HepG2 (cell line): ENCODE measurements around the gene NIPAL3. TPM values are rescaled to one million over a fixed set of nuclear protein-coding genes. Genes with fewer than 3 reads are reported as not detected.

Experiments
- ATRX ChIP-seq: sonication (generic); formaldehyde crosslinking; IDR thresholded peaks from 2 replicates; pipeline ENCODE4 v1.4.0; 2020; ENCODE audit warnings: missing genetic modification reagents, borderline replicate concordance
- BCL6 ChIP-seq: IDR thresholded peaks from 2 replicates; pipeline ENCODE4 v1.6.1; 2016; ENCODE audit warnings: missing genetic modification reagents, missing compliant biosample characterization
- ESRRA ChIP-seq: sonication (generic); formaldehyde crosslinking; IDR thresholded peaks from 2 replicates; pipeline ENCODE4 v1.5.1; 2020; ENCODE audit warnings: mild to moderate bottlenecking, low read depth, missing genetic modification reagents
- HNRNPH1 ChIP-seq: fragments of 200-400 bp; formaldehyde crosslinking; optimal IDR thresholded peaks from 2 replicates; pipeline ENCODE3; 2017; ENCODE audit warnings: mild to moderate bottlenecking, low read depth, low read length
- HOXA9 ChIP-seq: sonication (generic); formaldehyde crosslinking; IDR thresholded peaks from 2 replicates; pipeline ENCODE4 v1.8.1; 2022; ENCODE audit warnings: missing genetic modification reagents, mild to moderate bottlenecking, moderate library complexity, borderline replicate concordance
- IRF9 ChIP-seq: sonication (generic); formaldehyde crosslinking; IDR thresholded peaks from 2 replicates; pipeline ENCODE4 v1.8.0; 2022; ENCODE audit warnings: missing genetic modification reagents, mild to moderate bottlenecking, borderline replicate concordance
- IRX3 ChIP-seq: sonication (generic); formaldehyde crosslinking; IDR thresholded peaks from 2 replicates; pipeline ENCODE4 v1.8.1; 2023; ENCODE audit warnings: mild to moderate bottlenecking, low read depth, missing genetic modification reagents, borderline replicate concordance
- MNT ChIP-seq: fragments of 450-650 bp; IDR thresholded peaks from 2 replicates; pipeline ENCODE4 v1.6.1; 2016
- MTERF4 ChIP-seq: sonication (generic); formaldehyde crosslinking; IDR thresholded peaks from 2 replicates; pipeline ENCODE4 v1.8.0; 2023; ENCODE audit warnings: mild to moderate bottlenecking, missing genetic modification reagents
- NFE2 ChIP-seq: sonication (generic); formaldehyde crosslinking; IDR thresholded peaks from 2 replicates; pipeline ENCODE4 v1.4.0; 2020; ENCODE audit warnings: missing genetic modification reagents
- NR2F6 ChIP-seq, 2 experiments: IDR thresholded peaks; 2 replicates each; pipeline ENCODE4 v1.6.1; 2016; ENCODE audit warnings: antibody characterized with exemption in 1 of 2, mild to moderate bottlenecking in 1 of 2
- SIN3B ChIP-seq: fragments of 150-350 bp; IDR thresholded peaks from 2 replicates; pipeline ENCODE4 v1.6.1; 2014; ENCODE audit warnings: low read length
- SMC3 ChIP-seq: IDR thresholded peaks from 2 replicates; pipeline ENCODE4 v1.6.1; 2011; ENCODE audit warnings: low read length, improper control_type of control experiment
- SP5 ChIP-seq: IDR thresholded peaks from 2 replicates; pipeline ENCODE4 v1.6.1; 2016; ENCODE audit warnings: low read depth, borderline replicate concordance
- TOE1 ChIP-seq: sonication (generic); formaldehyde crosslinking; IDR thresholded peaks from 2 replicates; pipeline ENCODE4 v1.4.0; 2020; ENCODE audit warnings: mild to moderate bottlenecking, missing genetic modification reagents
- ZNF142 ChIP-seq: sonication (generic); formaldehyde crosslinking; IDR thresholded peaks from 2 replicates; pipeline ENCODE4 v1.4.0; 2020; ENCODE audit warnings: missing genetic modification reagents
- ZNF224 ChIP-seq: sonication (generic); formaldehyde crosslinking; IDR thresholded peaks from 2 replicates; pipeline ENCODE4 v1.5.0; 2020; ENCODE audit warnings: mild to moderate bottlenecking, missing genetic modification reagents
- ZNF260 ChIP-seq: sonication (generic); formaldehyde crosslinking; IDR thresholded peaks from 2 replicates; pipeline ENCODE4 v1.4.0; 2020; ENCODE audit warnings: missing genetic modification reagents, low read depth, mild to moderate bottlenecking, borderline replicate concordance
- ZNF709 ChIP-seq: sonication (generic); formaldehyde crosslinking; IDR thresholded peaks from 2 replicates; pipeline ENCODE4 v1.5.0; 2020; ENCODE audit warnings: mild to moderate bottlenecking, missing genetic modification reagents
- ZNF737 ChIP-seq: sonication (generic); formaldehyde crosslinking; IDR thresholded peaks from 2 replicates; pipeline ENCODE4 v1.5.0; 2020; ENCODE audit warnings: missing genetic modification reagents, mild to moderate bottlenecking, borderline replicate concordance
- ZNF768 ChIP-seq: sonication (generic); formaldehyde crosslinking; IDR thresholded peaks from 2 replicates; pipeline ENCODE4 v1.4.0; 2020; ENCODE audit warnings: missing genetic modification reagents
- polyA plus RNA-seq, 8 experiments: library from polyadenylated mRNA; depleted of rRNA in 3 of 8; stranded (reverse) in 7 of 8; unstranded in 1 of 8; fragments of >200 nt; fragmentation: Illumina TruSeq in 4 of 8; extraction: Trizol in 4 of 8; gene quantifications; 2 replicates each; pipeline versions ENCODE4 v1.2.1 to v1.2.3, GENCODE V29; 2011 to 2016; ENCODE audit warnings: low read depth in 4 of 8, missing spikeins in 1 of 8, mixed read lengths in 1 of 8; ENCODE audit not compliant: insufficient read depth in 1 of 8
- total RNA-seq, 5 experiments: library from RNA; depleted of rRNA; stranded (reverse); fragments of >200 nt; fragmentation: Illumina TruSeq; extraction: Trizol; gene quantifications; 2 replicates each; pipeline ENCODE4 v1.2.3, GENCODE V29; 2016; ENCODE audit warnings: low read depth in 1 of 5

Gene NIPAL3
- total and polyA plus RNA-seq, 2 of the 13 experiments (the other 11 are each of a cell fraction or from before 2014, with no cell fraction given) = 5.6 to 8.6 TPM

- no peak for TF ChIP-seq ZNF260
- TF ChIP-seq ZNF142 = 0 out of 2 replicates have a peak, but pooled peaks have one; percentile 29
- no peak for TF ChIP-seq BCL6 (CRISPR knock-in tag)
- TF ChIP-seq HNRNPH1 = no peak
- TF ChIP-seq ZNF737 (CRISPR knock-in tag) = 0 out of 2 replicates have a peak, but pooled peaks have one; percentile 15
- no peak for TF ChIP-seq TOE1 (CRISPR knock-in tag)
- no peak for TF ChIP-seq SP5 (CRISPR knock-in tag)
- TF ChIP-seq MNT = peak; percentile 44
- TF ChIP-seq SIN3B = 0 out of 2 replicates have a peak, but pooled peaks have one; percentile 26
- no peak for TF ChIP-seq SMC3
- TF ChIP-seq HOXA9 (CRISPR knock-in tag) = no peak
- TF ChIP-seq ATRX (CRISPR knock-in tag) = no peak
- TF ChIP-seq MTERF4 = peak; percentile 80
- TF ChIP-seq IRX3 = no peak
- no peak for TF ChIP-seq NFE2
- peak; percentile 55; the same call in 1 of the 2 replicates for TF ChIP-seq ZNF224 (CRISPR knock-in tag)
- TF ChIP-seq ESRRA (CRISPR knock-in tag) = no peak
- no peak for TF ChIP-seq ZNF768 (CRISPR knock-in tag)
- TF ChIP-seq IRF9 (CRISPR knock-in tag) = 0 out of 2 replicates have a peak, but pooled peaks have one; percentile 39
- no peak for TF ChIP-seq ZNF709 (CRISPR knock-in tag)
- no peak for TF ChIP-seq NR2F6 (IDR thresholded peaks at IDR 0.05)
- TF ChIP-seq NR2F6 (CRISPR knock-in tag; IDR thresholded peaks at IDR 0.05) = no peak
Observed at GRCh38 chr1:24415910-24416665, 486 bp downstream of the NIPAL3 start (continued).
